ENCODE measurements around the gene FAM187B.

GRCh38 chr19:35229601-35230000 lies 1.1 kb upstream of the FAM187B start:
- TF ChIP-seq POLR2A (IDR thresholded peaks at IDR 0.05) (no peak), CTCF (IDR thresholded peaks at IDR 0.05 in 4 of 5, conservative IDR thresholded peaks at IDR 0.05 in 1 of 5) (no peak)
